ENCODE measurements around the gene CDH23.

Gene CDH23

DNA sequence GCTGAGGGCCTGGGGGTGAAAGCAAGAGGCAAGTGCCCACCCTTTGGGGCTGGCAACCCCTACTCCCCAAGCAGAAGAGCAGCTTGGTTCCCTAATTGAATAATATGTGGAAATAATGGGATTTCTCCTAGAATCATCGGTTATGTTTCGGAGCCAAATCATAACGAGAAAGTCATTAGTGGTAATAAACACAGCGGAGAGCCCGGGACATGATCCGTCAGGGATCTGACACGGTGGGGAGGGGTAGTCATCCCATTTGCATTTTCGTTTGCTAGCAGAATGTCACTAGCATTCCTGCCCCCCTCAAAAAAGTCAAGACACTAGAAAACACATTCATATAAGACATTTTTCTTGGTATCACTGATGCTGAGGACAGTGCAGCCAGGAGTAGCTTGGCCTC, 140.4 kb downstream of the CDH23 start:
- TF ChIP-seq, protein P1, sequence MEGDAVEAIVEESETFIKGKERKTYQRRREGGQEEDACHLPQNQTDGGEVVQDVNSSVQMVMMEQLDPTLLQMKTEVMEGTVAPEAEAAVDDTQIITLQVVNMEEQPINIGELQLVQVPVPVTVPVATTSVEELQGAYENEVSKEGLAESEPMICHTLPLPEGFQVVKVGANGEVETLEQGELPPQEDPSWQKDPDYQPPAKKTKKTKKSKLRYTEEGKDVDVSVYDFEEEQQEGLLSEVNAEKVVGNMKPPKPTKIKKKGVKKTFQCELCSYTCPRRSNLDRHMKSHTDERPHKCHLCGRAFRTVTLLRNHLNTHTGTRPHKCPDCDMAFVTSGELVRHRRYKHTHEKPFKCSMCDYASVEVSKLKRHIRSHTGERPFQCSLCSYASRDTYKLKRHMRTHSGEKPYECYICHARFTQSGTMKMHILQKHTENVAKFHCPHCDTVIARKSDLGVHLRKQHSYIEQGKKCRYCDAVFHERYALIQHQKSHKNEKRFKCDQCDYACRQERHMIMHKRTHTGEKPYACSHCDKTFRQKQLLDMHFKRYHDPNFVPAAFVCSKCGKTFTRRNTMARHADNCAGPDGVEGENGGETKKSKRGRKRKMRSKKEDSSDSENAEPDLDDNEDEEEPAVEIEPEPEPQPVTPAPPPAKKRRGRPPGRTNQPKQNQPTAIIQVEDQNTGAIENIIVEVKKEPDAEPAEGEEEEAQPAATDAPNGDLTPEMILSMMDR (IDR thresholded peaks at IDR 0.05) = no peak

DNA sequence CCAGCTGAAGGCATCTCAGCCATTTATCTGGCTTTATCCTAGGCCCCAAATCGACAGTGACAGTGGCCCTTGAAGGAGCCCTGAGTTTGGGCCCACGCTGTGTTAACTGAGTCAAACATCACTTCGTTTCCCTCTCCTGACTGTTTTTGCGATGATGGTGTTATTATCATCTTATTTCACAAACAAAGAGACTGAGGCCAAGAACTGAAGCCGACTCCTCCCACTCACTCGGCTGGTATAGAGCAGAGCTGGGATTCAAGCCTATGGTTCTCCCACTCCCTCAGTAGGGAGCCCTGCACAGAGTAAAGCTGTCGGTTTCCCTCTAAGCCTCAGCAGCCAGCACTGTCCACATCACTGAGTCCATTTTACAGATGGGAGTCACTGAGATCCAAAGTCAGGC, 141.0 kb downstream of the CDH23 start:
- TF ChIP-seq, protein P1 (IDR thresholded peaks at IDR 0.05) = no peak

DNA sequence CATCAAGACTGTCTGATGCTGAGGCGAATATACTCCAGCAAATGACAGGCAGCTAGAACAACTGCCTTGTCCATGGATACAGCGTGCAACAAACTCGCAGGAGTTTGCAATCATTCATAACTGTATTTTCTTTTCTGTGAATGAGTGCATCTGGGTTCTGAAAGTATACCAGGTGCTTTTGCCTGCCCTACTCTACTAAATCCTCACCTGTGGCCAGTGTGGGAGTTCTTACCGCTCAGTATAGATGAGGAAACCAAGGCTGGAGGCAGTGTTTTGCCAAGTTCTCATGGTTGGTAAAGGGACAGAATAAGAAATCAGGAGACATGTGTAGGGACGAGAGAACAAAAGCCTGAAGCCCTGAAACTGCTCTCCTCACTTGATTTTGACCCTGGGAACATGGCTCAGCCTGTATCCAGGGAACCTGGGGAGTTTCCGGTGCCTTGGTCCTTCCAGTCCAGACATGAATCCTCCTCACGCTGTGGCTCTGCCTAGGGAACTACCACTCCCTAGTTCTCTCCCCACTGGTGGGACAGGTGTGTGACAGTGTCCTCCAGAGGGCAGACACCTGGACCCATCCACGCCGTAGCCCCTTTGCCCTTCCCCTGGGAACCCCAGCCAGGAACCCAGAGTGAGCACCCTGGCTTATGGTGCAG, 142.0 kb downstream of the CDH23 start:
- TF ChIP-seq, protein P1 (IDR thresholded peaks at IDR 0.05) = no peak

DNA sequence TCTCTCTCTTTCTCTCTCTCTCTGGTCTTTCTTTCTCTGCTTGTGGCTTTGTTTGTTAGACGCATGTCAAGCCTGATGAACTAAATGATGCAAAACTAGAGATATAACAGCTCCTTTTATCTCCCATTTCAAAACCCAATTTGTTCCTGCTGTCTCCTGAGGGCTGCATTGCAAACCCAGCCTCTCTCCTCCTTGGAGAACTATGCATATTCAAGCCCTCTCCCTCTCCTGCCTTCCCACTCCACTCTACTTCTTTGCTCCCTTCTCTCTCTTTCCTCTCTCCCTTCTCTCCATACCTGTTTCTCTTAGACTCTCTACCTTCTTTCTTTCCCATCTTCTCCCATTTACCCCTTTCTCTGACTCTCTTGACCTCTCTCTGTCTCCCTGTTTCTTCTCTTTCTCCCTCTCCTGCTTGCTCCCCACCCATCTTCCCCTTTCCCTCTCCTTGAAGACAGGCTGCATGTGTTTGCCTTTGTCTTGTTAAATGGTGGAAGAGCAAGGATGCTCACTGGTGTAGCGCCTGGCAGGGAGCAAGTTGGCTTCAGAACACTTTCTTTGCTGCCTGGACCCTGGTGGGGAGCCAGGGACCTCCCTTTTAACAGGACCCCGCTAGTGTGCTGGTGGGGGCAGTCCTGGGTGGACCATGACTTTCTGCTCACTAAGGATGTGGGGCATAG, 142.9 kb downstream of the CDH23 start:
- TF ChIP-seq, protein P1 (IDR thresholded peaks at IDR 0.05) = no peak

DNA sequence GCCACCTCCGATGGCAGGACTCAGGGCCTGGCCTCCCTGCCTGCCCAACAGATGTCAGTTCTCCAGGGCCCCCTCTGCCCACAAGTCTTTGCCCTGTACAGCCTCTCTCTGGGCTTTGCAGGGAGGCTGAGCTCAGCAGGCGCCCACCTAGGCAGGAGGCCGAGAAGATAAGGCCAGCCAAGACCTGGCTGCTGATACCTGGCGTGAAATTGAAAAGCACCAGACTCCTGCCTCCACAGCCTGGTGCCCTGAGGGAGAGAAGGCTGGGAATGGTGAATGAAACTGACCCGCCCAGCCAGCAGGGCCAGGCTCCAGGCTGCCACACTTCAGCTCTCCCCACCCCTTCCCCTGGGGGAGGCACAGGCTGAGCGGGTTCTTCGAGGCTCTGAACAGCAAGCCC, 145.8 kb downstream of the CDH23 start:
- TF ChIP-seq, protein P1 (IDR thresholded peaks at IDR 0.05) = no peak

DNA sequence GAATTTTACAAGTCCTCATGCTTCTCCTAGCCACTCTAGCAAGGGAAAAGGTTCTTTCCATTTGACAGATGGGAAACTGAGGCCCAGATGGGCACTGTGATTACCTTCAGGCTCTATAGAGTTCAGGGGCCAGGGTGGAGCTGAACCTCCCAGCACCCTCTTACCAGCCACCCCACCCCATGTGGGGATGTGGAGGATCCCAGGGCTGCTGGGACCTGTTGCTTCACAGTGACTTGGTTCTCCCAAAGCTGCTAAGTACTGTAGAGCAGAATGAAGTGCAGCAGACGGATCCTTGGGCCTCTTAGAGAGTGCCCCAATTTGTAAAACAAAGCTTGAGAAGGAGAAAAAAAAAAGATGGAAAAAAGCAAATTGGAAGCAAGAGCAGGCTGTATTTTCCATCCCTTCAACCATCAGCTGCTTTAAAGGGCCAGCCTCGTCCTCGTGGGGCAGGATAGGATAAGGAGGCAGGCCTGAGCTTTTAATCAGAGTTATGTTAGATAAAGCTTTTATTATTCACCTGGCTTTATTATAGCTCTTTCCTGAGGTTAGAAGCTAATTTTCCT, 147.0 kb downstream of the CDH23 start:
- TF ChIP-seq, protein P1 (IDR thresholded peaks at IDR 0.05) = no peak

DNA sequence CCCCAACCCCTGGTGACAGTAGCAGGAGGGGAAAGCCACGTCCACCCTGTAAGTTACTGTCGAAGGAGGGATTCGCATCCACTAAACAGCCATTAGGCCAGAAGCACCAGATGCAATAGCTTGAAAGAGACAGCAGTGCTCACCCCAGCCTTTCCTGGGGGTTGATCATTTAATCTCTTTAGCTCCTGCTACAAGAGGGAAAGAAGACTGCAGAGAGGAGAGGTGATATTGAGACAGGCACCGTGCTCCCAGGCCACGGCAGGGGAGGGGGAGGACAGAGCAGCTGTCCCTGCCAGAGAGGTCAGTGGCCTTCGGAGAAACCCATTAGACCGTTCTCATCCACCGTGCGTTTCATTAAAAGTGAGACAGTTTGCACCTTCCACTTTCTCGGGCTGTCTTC, 148.3 kb downstream of the CDH23 start:
- TF ChIP-seq, protein P1 (IDR thresholded peaks at IDR 0.05) = no peak

Data from LNCAP (cell line).